Measurements from ENCODE around the gene NTM.

The NTM gene

DNA sequence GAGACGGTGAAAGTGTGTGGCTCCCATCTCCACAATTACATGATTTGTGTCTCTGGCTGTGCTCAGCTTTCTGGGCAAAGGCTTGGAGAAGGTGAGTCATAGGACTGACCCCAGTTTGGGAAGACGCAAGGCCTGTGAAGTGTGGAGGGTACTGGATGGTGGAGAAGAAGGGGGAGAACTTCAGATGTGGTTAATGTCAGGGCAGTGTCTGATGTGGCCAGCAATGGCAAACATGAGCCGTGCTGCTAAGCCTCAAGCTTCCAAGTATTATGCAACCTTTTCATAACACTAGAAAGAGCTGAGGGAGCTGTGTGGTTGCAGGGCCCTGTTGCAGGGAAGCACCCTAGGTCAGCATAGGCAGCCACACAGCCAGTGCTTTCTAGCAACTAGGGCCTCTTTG is 110.9 kb downstream of the NTM start:
- H3K36me3 ChIP-seq (ENCODE audit: insufficient read depth, low read length) = no peaks in the 10 kb centered on the region
- no peak overlapping the region for H2AFZ ChIP-seq (ENCODE audit: low read length)
- no peaks in the 10 kb centered on the region for H3K79me2 ChIP-seq (ENCODE audit: insufficient read depth, low read length)
- H3F3A ChIP-seq (ENCODE audit: insufficient read depth, low read length) = no peaks in the 10 kb centered on the region
- no peak overlapping the region for H3K27ac ChIP-seq (ENCODE audit: low read depth, low read length, poor library complexity, severe bottlenecking)
- no peaks in the 10 kb centered on the region for H3K27me3 ChIP-seq (ENCODE audit: insufficient read depth, low read length)
- no peaks in the 10 kb centered on the region for H4K20me1 ChIP-seq (ENCODE audit: insufficient read depth, low read length)
- H3K4me2 ChIP-seq (ENCODE audit: low read length) = no peak overlapping the region
- H3K4me1 ChIP-seq (ENCODE audit: insufficient read depth, low read length, severe bottlenecking) = no peaks in the 10 kb centered on the region
- H3K9me2 ChIP-seq (ENCODE audit: low read depth, low read length) = no peaks in the 10 kb centered on the region
- no peak overlapping the region for H3K9ac ChIP-seq (ENCODE audit: low read length)
- TF ChIP-seq, protein P1, sequence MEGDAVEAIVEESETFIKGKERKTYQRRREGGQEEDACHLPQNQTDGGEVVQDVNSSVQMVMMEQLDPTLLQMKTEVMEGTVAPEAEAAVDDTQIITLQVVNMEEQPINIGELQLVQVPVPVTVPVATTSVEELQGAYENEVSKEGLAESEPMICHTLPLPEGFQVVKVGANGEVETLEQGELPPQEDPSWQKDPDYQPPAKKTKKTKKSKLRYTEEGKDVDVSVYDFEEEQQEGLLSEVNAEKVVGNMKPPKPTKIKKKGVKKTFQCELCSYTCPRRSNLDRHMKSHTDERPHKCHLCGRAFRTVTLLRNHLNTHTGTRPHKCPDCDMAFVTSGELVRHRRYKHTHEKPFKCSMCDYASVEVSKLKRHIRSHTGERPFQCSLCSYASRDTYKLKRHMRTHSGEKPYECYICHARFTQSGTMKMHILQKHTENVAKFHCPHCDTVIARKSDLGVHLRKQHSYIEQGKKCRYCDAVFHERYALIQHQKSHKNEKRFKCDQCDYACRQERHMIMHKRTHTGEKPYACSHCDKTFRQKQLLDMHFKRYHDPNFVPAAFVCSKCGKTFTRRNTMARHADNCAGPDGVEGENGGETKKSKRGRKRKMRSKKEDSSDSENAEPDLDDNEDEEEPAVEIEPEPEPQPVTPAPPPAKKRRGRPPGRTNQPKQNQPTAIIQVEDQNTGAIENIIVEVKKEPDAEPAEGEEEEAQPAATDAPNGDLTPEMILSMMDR (IDR thresholded peaks at IDR 0.05; ENCODE audit: low read length) = no peak
- TF ChIP-seq EZH2 (IDR thresholded peaks at IDR 0.05; ENCODE audit: borderline replicate concordance, low read length) = no peak
- no peak overlapping the region for H3K4me3 ChIP-seq (ENCODE audit: low read depth, low read length, poor library complexity, severe bottlenecking)
- H3K9me3 ChIP-seq (ENCODE audit: low read length) = no peaks in the 10 kb centered on the region

DNA sequence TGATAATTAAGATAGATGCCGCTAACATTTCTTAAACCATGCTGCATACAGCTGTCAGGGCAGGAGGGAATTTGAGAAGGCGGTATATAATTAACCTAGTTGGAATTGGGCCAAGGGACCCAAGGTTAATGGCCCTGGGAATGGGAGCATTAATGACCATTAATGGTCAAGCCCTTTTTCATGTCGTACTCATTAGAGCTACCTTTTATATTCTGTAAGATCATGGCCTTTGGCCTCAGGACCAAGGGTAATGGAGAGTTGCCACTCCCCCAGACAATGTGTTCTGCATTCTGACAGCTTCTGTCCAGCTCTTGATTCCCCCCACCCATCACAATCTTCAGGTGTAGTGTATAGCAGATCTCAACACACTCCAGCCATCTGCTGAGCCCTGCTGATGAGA is 111.6 kb downstream of the NTM start:
- no peak overlapping the region for H3K4me2 ChIP-seq (ENCODE audit: low read length)
- no peaks in the 10 kb centered on the region for H3K36me3 ChIP-seq (ENCODE audit: insufficient read depth, low read length)
- H3K27ac ChIP-seq (ENCODE audit: low read depth, low read length, poor library complexity, severe bottlenecking) = no peak overlapping the region
- no peaks in the 10 kb centered on the region for H3K9me3 ChIP-seq (ENCODE audit: low read length)
- H3F3A ChIP-seq (ENCODE audit: insufficient read depth, low read length) = no peaks in the 10 kb centered on the region
- H3K27me3 ChIP-seq (ENCODE audit: insufficient read depth, low read length) = no peaks in the 10 kb centered on the region
- H3K79me2 ChIP-seq (ENCODE audit: insufficient read depth, low read length) = no peaks in the 10 kb centered on the region
- H4K20me1 ChIP-seq (ENCODE audit: insufficient read depth, low read length) = no peaks in the 10 kb centered on the region
- no peak overlapping the region for H3K4me3 ChIP-seq (ENCODE audit: low read depth, low read length, poor library complexity, severe bottlenecking)
- TF ChIP-seq, protein P1 (IDR thresholded peaks at IDR 0.05; ENCODE audit: low read length) = no peak
- TF ChIP-seq EZH2 (IDR thresholded peaks at IDR 0.05; ENCODE audit: borderline replicate concordance, low read length) = no peak
- no peaks in the 10 kb centered on the region for H3K9me2 ChIP-seq (ENCODE audit: low read depth, low read length)
- H3K4me1 ChIP-seq (ENCODE audit: insufficient read depth, low read length, severe bottlenecking) = no peaks in the 10 kb centered on the region
- H2AFZ ChIP-seq (ENCODE audit: low read length) = no peak overlapping the region
- H3K9ac ChIP-seq (ENCODE audit: low read length) = no peak overlapping the region

DNA sequence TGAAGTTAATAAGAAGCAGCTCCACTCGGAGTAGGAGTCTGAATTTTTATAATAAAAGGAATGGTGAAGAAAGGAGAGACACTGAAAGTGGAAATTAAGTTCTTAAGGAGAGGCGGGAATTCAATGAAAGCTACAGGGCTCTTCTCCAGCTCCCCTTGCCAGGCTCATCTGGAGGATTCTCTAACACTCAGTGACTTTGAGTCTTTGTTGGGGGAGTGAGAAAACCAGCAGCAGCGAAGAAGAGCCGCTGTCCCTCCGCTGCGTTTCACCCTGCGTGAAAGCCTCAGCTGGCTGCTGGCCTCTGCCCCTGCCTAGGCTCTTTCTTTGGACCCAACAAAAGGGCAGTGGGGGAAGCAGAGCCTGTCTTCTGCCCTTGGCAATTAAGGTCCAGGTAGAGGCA is 113.0 kb downstream of the NTM start:
- H3F3A ChIP-seq (ENCODE audit: insufficient read depth, low read length) = no peaks in the 10 kb centered on the region
- no peak overlapping the region for H3K27ac ChIP-seq (ENCODE audit: low read depth, low read length, poor library complexity, severe bottlenecking)
- H3K9me3 ChIP-seq (ENCODE audit: low read length) = no peaks in the 10 kb centered on the region
- no peaks in the 10 kb centered on the region for H3K36me3 ChIP-seq (ENCODE audit: insufficient read depth, low read length)
- no peaks in the 10 kb centered on the region for H4K20me1 ChIP-seq (ENCODE audit: insufficient read depth, low read length)
- H3K4me1 ChIP-seq (ENCODE audit: insufficient read depth, low read length, severe bottlenecking) = no peaks in the 10 kb centered on the region
- no peak overlapping the region for H3K4me2 ChIP-seq (ENCODE audit: low read length)
- no peak overlapping the region for H3K4me3 ChIP-seq (ENCODE audit: low read depth, low read length, poor library complexity, severe bottlenecking)
- H3K9ac ChIP-seq (ENCODE audit: low read length) = no peak overlapping the region
- H2AFZ ChIP-seq (ENCODE audit: low read length) = no peak overlapping the region
- H3K79me2 ChIP-seq (ENCODE audit: insufficient read depth, low read length) = no peaks in the 10 kb centered on the region
- no peaks in the 10 kb centered on the region for H3K27me3 ChIP-seq (ENCODE audit: insufficient read depth, low read length)
- no peak for TF ChIP-seq EZH2 (IDR thresholded peaks at IDR 0.05; ENCODE audit: borderline replicate concordance, low read length)
- H3K9me2 ChIP-seq (ENCODE audit: low read depth, low read length) = no peaks in the 10 kb centered on the region

DNA sequence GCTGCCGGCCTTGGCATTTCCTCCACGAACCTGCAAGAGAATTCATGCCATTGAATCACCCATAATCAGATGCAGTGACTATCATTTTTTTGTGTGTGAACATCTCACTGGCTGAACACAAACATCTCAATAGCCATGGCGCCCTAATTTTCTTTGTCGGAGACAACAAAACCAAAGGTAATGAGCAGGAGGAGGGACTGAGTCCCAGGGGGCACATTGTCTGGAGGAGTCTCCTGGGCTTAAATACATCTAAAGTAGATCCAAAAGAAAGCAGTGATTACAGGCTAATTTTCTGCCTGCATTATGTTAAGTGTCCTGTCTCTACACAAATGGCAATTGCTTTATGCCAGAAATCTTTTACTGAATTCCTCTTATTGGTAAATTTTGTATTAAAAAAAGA is 113.5 kb downstream of the NTM start:
- H3K27ac ChIP-seq (ENCODE audit: low read depth, low read length, poor library complexity, severe bottlenecking) = no peak overlapping the region
- no peaks in the 10 kb centered on the region for H3K9me2 ChIP-seq (ENCODE audit: low read depth, low read length)
- no peaks in the 10 kb centered on the region for H3F3A ChIP-seq (ENCODE audit: insufficient read depth, low read length)
- H3K27me3 ChIP-seq (ENCODE audit: insufficient read depth, low read length) = no peaks in the 10 kb centered on the region
- H3K4me2 ChIP-seq (ENCODE audit: low read length) = no peak overlapping the region
- H2AFZ ChIP-seq (ENCODE audit: low read length) = no peak overlapping the region
- no peaks in the 10 kb centered on the region for H4K20me1 ChIP-seq (ENCODE audit: insufficient read depth, low read length)
- no peak overlapping the region for H3K9ac ChIP-seq (ENCODE audit: low read length)
- no peaks in the 10 kb centered on the region for H3K9me3 ChIP-seq (ENCODE audit: low read length)
- no peaks in the 10 kb centered on the region for H3K79me2 ChIP-seq (ENCODE audit: insufficient read depth, low read length)
- H3K4me3 ChIP-seq (ENCODE audit: low read depth, low read length, poor library complexity, severe bottlenecking) = no peak overlapping the region
- TF ChIP-seq EZH2 (IDR thresholded peaks at IDR 0.05; ENCODE audit: borderline replicate concordance, low read length) = no peak
- TF ChIP-seq, protein P1 (IDR thresholded peaks at IDR 0.05; ENCODE audit: low read length) = no peak
- no peaks in the 10 kb centered on the region for H3K36me3 ChIP-seq (ENCODE audit: insufficient read depth, low read length)
- no peaks in the 10 kb centered on the region for H3K4me1 ChIP-seq (ENCODE audit: insufficient read depth, low read length, severe bottlenecking)

All from OCI-LY1 (cell line).